SK-N-MC (cell line): Measurements from ENCODE around the gene S100A2.
"Not testable (repeated sequence)": the region's sequence is repeated elsewhere in the genome, so short reads cannot be mapped to it uniquely, and the experiment has no call there.

ENCODE experiments used
- DNase-seq: peaks from one replicate; pipeline ENCODE4 v3.0.0-alpha.2; 2011; ENCODE audit warnings: low read depth, low spot score
- H3K27ac ChIP-seq: fragments of 200-600 bp; sonication (generic); 2 replicates; pipeline ENCODE4 v1.5.1; 2016; ENCODE audit warnings: mixed run types
- H3K36me3 ChIP-seq: fragments of 200-600 bp; sonication (generic); 2 replicates; pipeline ENCODE4 v1.6.1; 2017; ENCODE audit warnings: antibody characterized with exemption, low read length, mixed read lengths; ENCODE audit not compliant: insufficient read depth
- H3K4me3 ChIP-seq: fragments of 200-600 bp; sonication (generic); 2 replicates; pipeline ENCODE4 v1.5.1; 2016
- H3K9ac ChIP-seq: fragments of 200-600 bp; sonication (generic); 2 replicates; pipeline ENCODE4 v1.8.0; 2017; ENCODE audit warnings: mixed run types, mixed read lengths; ENCODE audit not compliant: insufficient read length
- H3K9me3 ChIP-seq: fragments of 200-600 bp; sonication (generic); 2 replicates; pipeline ENCODE4 v1.6.1; 2017; ENCODE audit warnings: low read depth, mild to moderate bottlenecking, antibody characterized with exemption, low read length, moderate library complexity, mixed read lengths
- EZH2 ChIP-seq: fragments of 200-600 bp; sonication (generic); IDR thresholded peaks from one replicate; pipeline ENCODE4 v1.6.1; 2017; ENCODE audit warnings: antibody characterized with exemption
- FOXP2 ChIP-seq: optimal IDR thresholded peaks from 2 replicates; pipeline ENCODE3; 2011; ENCODE audit warnings: mild to moderate bottlenecking, moderate library complexity; ENCODE audit not compliant: insufficient read depth; ENCODE audit errors: extremely low read length, control extremely low read depth
- POLR2AphosphoS5 ChIP-seq: IDR thresholded peaks from 2 replicates; pipeline ENCODE4 v1.6.1; 2012; ENCODE audit warnings: mild to moderate bottlenecking, low read depth, low read length, borderline replicate concordance

Gene S100A2

GRCh38 chr1:153570874-153571273 is 5.2 kb upstream of the S100A2 start:
- no peak overlapping the region for H3K9ac ChIP-seq
- DNase-seq, result no peak
- H3K9me3 ChIP-seq, result no peaks in the 10 kb centered on the region
- H3K36me3 ChIP-seq, result no peaks in the 10 kb centered on the region
- TF ChIP-seq POLR2AphosphoS5, result no peak
- TF ChIP-seq FOXP2, result no peak
- no peak for TF ChIP-seq EZH2
- H3K4me3 ChIP-seq, result no peak overlapping the region
- no peak overlapping the region for H3K27ac ChIP-seq

GRCh38 chr1:153569465-153569864 is 3.8 kb upstream of the S100A2 start:
- TF ChIP-seq EZH2 (no peak), POLR2AphosphoS5 (no peak), FOXP2 (no peak)
- H3K27ac ChIP-seq, result no peak overlapping the region

GRCh38 chr1:153568367-153569099 is 2.9 kb upstream of the S100A2 start:
- H3K4me3 ChIP-seq, result peak overlapping the region; percentile 63
- peak overlapping the region; percentile 48 for H3K9ac ChIP-seq
- DNase-seq, result no peak
- TF ChIP-seq POLR2AphosphoS5, result no peak
- no peak for TF ChIP-seq EZH2
- no peak for TF ChIP-seq FOXP2
- H3K36me3 ChIP-seq, result no peaks in the 10 kb centered on the region
- no peaks in the 10 kb centered on the region for H3K9me3 ChIP-seq
- H3K27ac ChIP-seq, result no peak overlapping the region

More at GRCh38 chr1:153569465-153569864, 3.8 kb upstream of the S100A2 start:
- DNase-seq, result no peak
- Histone ChIP-seq H3K36me3 (no peaks in the 10 kb centered on the region), H3K4me3 (no peak overlapping the region), H3K9me3 (no peaks in the 10 kb centered on the region), H3K9ac (no peak overlapping the region)

- no peaks in the 10 kb centered on the region for H3K9me3 ChIP-seq
- H3K36me3 ChIP-seq, result no peaks in the 10 kb centered on the region
- H3K27ac ChIP-seq, result peak overlapping the region; percentile 44; the same call in 1 of the 2 replicates
- peak overlapping the region; percentile 63; the same call in 1 of the 2 replicates for H3K4me3 ChIP-seq
- H3K9ac ChIP-seq, result peak overlapping the region; percentile 48
- no peak for DNase-seq
- TF ChIP-seq EZH2 (no peak), FOXP2 (no peak), POLR2AphosphoS5 (no peak)
These were observed 2.1 kb upstream of the S100A2 start for GRCh38 chr1:153567621-153568366.

- TF ChIP-seq FOXP2, result no peak
- TF ChIP-seq EZH2, result no peak
- TF ChIP-seq POLR2AphosphoS5, result no peak
- Histone ChIP-seq H3K9ac (no peak overlapping the region), H3K9me3 (no peaks in the 10 kb centered on the region), H3K27ac (peak overlapping the region; percentile 64; the same call in 1 of the 2 replicates), H3K36me3 (no peaks in the 10 kb centered on the region), H3K4me3 (no peak overlapping the region)
- no peak for DNase-seq
These were observed 1.0 kb upstream of the S100A2 start for GRCh38 chr1:153566414-153567371.

GRCh38 chr1:153563991-153564390 is 1.7 kb downstream of the S100A2 start:
- Histone ChIP-seq H3K9me3 (no peaks in the 10 kb centered on the region), H3K9ac (no peak overlapping the region), H3K27ac (peak overlapping the region; percentile 62; the same call in 1 of the 2 replicates), H3K4me3 (no peak overlapping the region), H3K36me3 (no peaks in the 10 kb centered on the region)
- TF ChIP-seq EZH2 (no peak), POLR2AphosphoS5 (no peak), FOXP2 (no peak)
- no peak for DNase-seq

GRCh38 chr1:153563483-153563901 is 2.2 kb downstream of the S100A2 start:
- no peak overlapping the region for H3K27ac ChIP-seq
- DNase-seq, result no peak
- no peaks in the 10 kb centered on the region for H3K36me3 ChIP-seq
- H3K9me3 ChIP-seq, result no peaks in the 10 kb centered on the region
- no peak overlapping the region for H3K9ac ChIP-seq
- no peak overlapping the region for H3K4me3 ChIP-seq
- no peak for TF ChIP-seq EZH2
- no peak for TF ChIP-seq FOXP2
- TF ChIP-seq POLR2AphosphoS5, result no peak

- H3K4me3 ChIP-seq, H3K36me3 ChIP-seq, DNase-seq, H3K27ac ChIP-seq, H3K9ac ChIP-seq, H3K9me3 ChIP-seq: not testable (repeated sequence)
These were observed 3.6 kb downstream of the S100A2 start for GRCh38 chr1:153562021-153562420.
